Kidney (tissue), 14 donors: ENCODE measurements around the gene UBL5. TPM values are rescaled to one million over a fixed set of nuclear protein-coding genes. Genes with fewer than 3 reads are reported as not detected.

Experiments used
- DNase-seq, 5 donors: peaks; one replicate each; pipeline ENCODE4 v3.0.0-alpha.2; 2013 to 2020
- FAIRE-seq: peaks from 2 replicates; lab custom pipeline; 2012; peaks lifted over from hg19 to GRCh38; lab: Jason Lieb, UNC
- H3K27ac ChIP-seq, 2 donors: one replicate each; pipeline ENCODE4 v1.7.0; 2013; ENCODE audit warnings: low read depth in 2 of 2, low read length in 2 of 2, inconsistent platforms in 1 of 2
- H3K27me3 ChIP-seq: one replicate; pipeline ENCODE4 v1.7.1; 2013; ENCODE audit warnings: low read length, inconsistent platforms; ENCODE audit not compliant: control insufficient read depth, insufficient read depth
- H3K36me3 ChIP-seq, 3 donors: one replicate each; pipeline versions ENCODE4 v1.7.0 to v1.7.1; 2013; ENCODE audit warnings: low read length in 3 of 3, control low read depth in 1 of 3, inconsistent platforms in 1 of 3; ENCODE audit not compliant: insufficient read depth in 3 of 3, control insufficient read depth in 2 of 3
- H3K4me1 ChIP-seq, 3 donors: one replicate each; pipeline versions ENCODE4 v1.7.0 to v1.7.1; 2013; ENCODE audit warnings: low read length in 3 of 3, inconsistent platforms in 1 of 3, low read depth in 1 of 3; ENCODE audit not compliant: control insufficient read depth in 2 of 3, insufficient read depth in 2 of 3
- H3K4me3 ChIP-seq, 3 donors: one replicate each; pipeline versions ENCODE4 v1.7.0 to v1.8.1; 2013; ENCODE audit warnings: low read length in 3 of 3, control low read depth in 1 of 3, inconsistent platforms in 1 of 3
- H3K9ac ChIP-seq, 3 donors: one replicate each; pipeline versions ENCODE4 v1.7.0 to v1.7.1; 2013; ENCODE audit warnings: low read length in 3 of 3, control low read depth in 1 of 3, inconsistent platforms in 1 of 3
- H3K9me3 ChIP-seq, 3 donors: one replicate each; pipeline versions ENCODE4 v1.7.0 to v1.7.1; 2013; ENCODE audit warnings: low read length in 3 of 3, control low read depth in 1 of 3, inconsistent platforms in 1 of 3; ENCODE audit not compliant: control insufficient read depth in 2 of 3, insufficient read depth in 1 of 3
- intact Hi-C: fragments of 100-400 bp; cut with DNase I; formaldehyde crosslinking; loops from one replicate; pipeline ENCODE4 v1.11.1; 2022
- polyA plus RNA-seq: library from polyadenylated mRNA; stranded (reverse); fragments of 350-450 nt; fragmentation: Illumina TruSeq; extraction: RNeasy Lipid Tissue Mini Kit (QIAGEN cat#74804); gene quantifications from one replicate; pipeline ENCODE4 v1.2.3, GENCODE V29; 2014; ENCODE audit warnings: low read depth, low replicate concordance; ENCODE audit not compliant: insufficient read depth
- total RNA-seq: library from RNA; stranded (reverse); fragmentation: NEBNext Ultra II Directional; extraction: Animal tissue kit (Norgen Biotek cat#: 25700); gene quantifications from one replicate; pipeline ENCODE4 v1.2.1, GENCODE V29; 2021
- TF ChIP-seq, protein P1 (sequence below): IDR thresholded peaks from 3 replicates; pipeline ENCODE4 v1.5.1; 2012; ENCODE audit warnings: mild to moderate bottlenecking, moderate library complexity, borderline replicate concordance; ENCODE audit not compliant: insufficient read depth; ENCODE audit errors: extremely low read depth
- donor health status: control.
- donor health status: control.
- donor health status: control.
- donor health status: control.
- donor health status: control.
- donor health status: DM: yes; HTN: yes; CAD: no.
- donor health status: Normal renal cell carcinoma (clear cell type).

Gene UBL5
- total and polyA plus RNA-seq, 2 donors from 2014 or later = 322 to 968 TPM

DNA sequence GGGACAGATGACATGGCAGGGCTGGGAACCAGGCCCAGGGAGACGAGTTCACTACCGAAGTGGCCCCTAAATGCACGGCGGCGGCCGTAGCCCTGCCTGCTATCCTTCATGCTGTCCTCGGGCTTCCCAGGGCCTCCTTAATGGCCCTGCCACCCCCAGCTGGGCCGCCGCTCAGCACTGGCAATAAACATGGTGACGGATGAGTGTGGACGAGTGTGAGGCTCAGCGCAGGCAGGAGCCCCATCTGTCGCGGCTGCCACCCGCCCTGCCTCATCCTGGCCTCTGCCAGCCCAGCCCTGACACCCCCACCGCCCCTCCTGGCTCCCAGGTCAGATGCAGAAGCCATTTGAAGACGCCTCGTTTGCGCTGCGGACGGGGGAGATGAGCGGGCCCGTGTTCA is 21.0 kb downstream of the UBL5 start:
- DNase-seq = peak in 1 of 5 donors; percentile 48
- H3K36me3 ChIP-seq = peaks cover 3 to 21% (median 9%) of the 10 kb centered on the region in 3 donors
- H3K4me1 ChIP-seq = no peaks in the 10 kb centered on the region

DNA sequence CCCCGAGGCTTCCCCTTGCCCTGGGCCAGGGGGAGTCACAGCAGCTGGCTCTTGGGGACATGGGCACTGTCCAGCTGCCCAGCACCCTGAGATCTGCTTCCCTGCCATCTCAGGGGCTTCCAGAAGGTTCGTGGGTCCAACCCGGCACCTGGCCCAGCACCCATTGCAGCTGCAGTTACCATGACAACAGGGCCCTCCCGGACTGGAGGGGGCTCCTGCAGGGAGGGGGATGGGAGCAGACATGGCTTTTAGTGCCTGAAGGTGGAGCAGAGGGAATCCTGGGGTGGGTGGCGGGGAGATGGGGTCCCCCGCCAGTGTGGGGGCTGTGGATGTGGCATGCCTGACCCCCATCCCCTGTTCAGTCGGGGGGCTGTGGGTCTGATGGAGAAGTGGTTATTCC is 22.1 kb downstream of the UBL5 start:
- no peaks in the 10 kb centered on the region for H3K9me3 ChIP-seq
- no peak for FAIRE-seq
- no peaks in the 10 kb centered on the region for H3K27me3 ChIP-seq
- no peak for DNase-seq
- no peak overlapping the region for H3K27ac ChIP-seq
- H3K36me3 ChIP-seq = peaks cover 0 to 11% (median 3%) of the 10 kb centered on the region in 3 donors
- TF ChIP-seq, protein P1, sequence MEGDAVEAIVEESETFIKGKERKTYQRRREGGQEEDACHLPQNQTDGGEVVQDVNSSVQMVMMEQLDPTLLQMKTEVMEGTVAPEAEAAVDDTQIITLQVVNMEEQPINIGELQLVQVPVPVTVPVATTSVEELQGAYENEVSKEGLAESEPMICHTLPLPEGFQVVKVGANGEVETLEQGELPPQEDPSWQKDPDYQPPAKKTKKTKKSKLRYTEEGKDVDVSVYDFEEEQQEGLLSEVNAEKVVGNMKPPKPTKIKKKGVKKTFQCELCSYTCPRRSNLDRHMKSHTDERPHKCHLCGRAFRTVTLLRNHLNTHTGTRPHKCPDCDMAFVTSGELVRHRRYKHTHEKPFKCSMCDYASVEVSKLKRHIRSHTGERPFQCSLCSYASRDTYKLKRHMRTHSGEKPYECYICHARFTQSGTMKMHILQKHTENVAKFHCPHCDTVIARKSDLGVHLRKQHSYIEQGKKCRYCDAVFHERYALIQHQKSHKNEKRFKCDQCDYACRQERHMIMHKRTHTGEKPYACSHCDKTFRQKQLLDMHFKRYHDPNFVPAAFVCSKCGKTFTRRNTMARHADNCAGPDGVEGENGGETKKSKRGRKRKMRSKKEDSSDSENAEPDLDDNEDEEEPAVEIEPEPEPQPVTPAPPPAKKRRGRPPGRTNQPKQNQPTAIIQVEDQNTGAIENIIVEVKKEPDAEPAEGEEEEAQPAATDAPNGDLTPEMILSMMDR = no peak
- intact Hi-C loops = no loop called here
- H3K4me3 ChIP-seq = no peak overlapping the region
- H3K9ac ChIP-seq = no peak overlapping the region
- H3K4me1 ChIP-seq = no peaks in the 10 kb centered on the region

More for the DNA sequence above, 21.0 kb downstream of the UBL5 start:
- Histone ChIP-seq H3K4me3 (no peak overlapping the region), H3K27me3 (no peaks in the 10 kb centered on the region), H3K27ac (no peak overlapping the region), H3K9ac (no peak overlapping the region), H3K9me3 (no peaks in the 10 kb centered on the region)
- TF ChIP-seq, protein P1 = no peak
- FAIRE-seq = no peak
- intact Hi-C loops = no loop called here

DNA sequence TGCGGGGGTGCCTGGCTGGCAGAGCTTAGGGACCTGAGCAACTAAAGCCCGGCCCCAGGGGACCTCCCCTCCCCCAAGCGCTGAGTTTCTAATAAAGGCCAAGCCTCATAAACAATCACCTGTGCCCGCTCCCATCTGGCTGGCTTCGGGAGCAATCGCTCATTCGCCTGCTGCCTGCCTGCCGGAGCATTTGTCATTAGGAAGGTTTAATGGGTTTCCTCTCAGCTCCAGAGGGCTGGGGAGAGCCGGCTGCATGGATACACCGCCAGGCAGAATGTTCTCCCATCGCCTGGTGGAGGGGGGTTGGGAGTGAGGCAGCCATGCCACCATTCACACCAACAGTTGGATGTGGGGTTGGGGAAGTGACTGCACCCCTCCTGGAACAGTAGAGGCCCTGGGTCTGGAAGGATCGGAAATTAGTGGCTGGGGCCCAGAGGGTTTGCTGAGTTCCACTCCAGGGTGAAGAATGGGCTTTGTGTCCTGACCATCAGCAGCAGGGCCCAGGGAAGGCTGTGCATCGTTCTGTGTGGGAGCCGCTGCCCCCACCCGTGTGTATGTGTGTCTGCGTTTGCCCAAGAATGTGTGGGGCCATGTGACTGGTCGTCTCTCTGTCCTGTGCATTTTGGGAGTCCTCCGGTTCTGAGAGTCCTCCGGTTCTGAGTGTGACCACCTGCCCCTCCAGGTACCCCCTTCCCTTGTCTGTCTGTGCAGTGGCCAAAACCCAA is 22.7 kb downstream of the UBL5 start:
- Histone ChIP-seq H3K27ac (no peak overlapping the region), H3K9me3 (no peaks in the 10 kb centered on the region), H3K27me3 (no peaks in the 10 kb centered on the region), H3K36me3 (peaks cover 0 to 9% (median 3%) of the 10 kb centered on the region in 3 donors), H3K9ac (no peak overlapping the region), H3K4me3 (no peak overlapping the region), H3K4me1 (no peaks in the 10 kb centered on the region)
- intact Hi-C loops = no loop called here
- DNase-seq (peak in 4 of 5 donors; percentile 86 to 91 (median 88)), FAIRE-seq (no peak)
- TF ChIP-seq, protein P1 = no peak
